Measurements from ENCODE around the gene GXYLT2. TPM values are rescaled to one million over a fixed set of nuclear protein-coding genes. Genes with fewer than 3 reads are reported as not detected.

The GXYLT2 gene
- total and polyA plus RNA-seq, 2 experiments from 2014 or later, result 2.0 to 5.8 TPM

DNA sequence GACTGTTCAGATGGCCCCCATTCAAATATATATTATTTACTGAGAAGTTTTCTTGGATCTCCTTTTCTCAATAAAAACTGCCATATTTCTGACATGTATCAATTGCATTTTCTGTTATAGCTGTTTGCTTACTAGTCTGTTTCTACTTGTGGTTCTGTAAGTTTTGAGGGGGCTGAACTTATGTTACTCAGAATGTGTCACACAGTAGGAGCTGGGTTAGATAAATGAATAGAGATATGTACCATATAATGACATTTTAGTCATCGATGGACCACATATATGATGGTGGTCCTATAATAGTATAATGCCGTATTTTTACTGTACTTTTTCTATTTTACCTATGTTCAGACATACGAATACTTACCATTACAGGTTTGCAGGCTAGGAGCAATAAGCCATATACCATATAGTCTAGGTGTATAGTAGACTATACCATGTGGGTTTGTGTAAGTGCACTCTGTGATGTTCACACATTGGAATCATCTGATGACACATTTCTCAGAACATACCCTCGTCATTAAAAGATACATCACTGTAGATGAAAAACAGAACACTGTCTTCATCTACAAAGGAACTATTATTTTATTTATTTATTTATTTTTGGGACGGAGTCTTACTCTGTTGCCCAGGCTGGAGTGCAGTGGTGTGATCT is 131.1 kb downstream of the GXYLT2 start:
- H3K36me3 Mint-ChIP-seq (ENCODE audit: low read depth), result peaks cover 17% of the 10 kb centered on the region; the same call in 2 of the 3 replicates
- no peak overlapping the region for H3K4me2 ChIP-seq
- no peak overlapping the region for H3K27ac ChIP-seq (ENCODE audit: low read depth)
- TF ChIP-seq POLR2AphosphoS5 (IDR thresholded peaks at IDR 0.05; ENCODE audit: low read depth) (no peak), NANOG (IDR thresholded peaks at IDR 0.05; ENCODE audit: borderline replicate concordance) (no peak), EZH2 (IDR thresholded peaks at IDR 0.05; ENCODE audit: low read depth, unreplicated experiment) (no peak), CREB1 (CRISPR knock-in tag; IDR thresholded peaks at IDR 0.05; ENCODE audit: low read depth) (no peak), ZNF331 (CRISPR knock-in tag; IDR thresholded peaks at IDR 0.05; ENCODE audit: low read depth) (no peak), JUNB (IDR thresholded peaks at IDR 0.05; ENCODE audit: unreplicated experiment) (no peak), ZNF114 (CRISPR knock-in tag; IDR thresholded peaks at IDR 0.05) (no peak)
- TF ChIP-seq, protein P1, sequence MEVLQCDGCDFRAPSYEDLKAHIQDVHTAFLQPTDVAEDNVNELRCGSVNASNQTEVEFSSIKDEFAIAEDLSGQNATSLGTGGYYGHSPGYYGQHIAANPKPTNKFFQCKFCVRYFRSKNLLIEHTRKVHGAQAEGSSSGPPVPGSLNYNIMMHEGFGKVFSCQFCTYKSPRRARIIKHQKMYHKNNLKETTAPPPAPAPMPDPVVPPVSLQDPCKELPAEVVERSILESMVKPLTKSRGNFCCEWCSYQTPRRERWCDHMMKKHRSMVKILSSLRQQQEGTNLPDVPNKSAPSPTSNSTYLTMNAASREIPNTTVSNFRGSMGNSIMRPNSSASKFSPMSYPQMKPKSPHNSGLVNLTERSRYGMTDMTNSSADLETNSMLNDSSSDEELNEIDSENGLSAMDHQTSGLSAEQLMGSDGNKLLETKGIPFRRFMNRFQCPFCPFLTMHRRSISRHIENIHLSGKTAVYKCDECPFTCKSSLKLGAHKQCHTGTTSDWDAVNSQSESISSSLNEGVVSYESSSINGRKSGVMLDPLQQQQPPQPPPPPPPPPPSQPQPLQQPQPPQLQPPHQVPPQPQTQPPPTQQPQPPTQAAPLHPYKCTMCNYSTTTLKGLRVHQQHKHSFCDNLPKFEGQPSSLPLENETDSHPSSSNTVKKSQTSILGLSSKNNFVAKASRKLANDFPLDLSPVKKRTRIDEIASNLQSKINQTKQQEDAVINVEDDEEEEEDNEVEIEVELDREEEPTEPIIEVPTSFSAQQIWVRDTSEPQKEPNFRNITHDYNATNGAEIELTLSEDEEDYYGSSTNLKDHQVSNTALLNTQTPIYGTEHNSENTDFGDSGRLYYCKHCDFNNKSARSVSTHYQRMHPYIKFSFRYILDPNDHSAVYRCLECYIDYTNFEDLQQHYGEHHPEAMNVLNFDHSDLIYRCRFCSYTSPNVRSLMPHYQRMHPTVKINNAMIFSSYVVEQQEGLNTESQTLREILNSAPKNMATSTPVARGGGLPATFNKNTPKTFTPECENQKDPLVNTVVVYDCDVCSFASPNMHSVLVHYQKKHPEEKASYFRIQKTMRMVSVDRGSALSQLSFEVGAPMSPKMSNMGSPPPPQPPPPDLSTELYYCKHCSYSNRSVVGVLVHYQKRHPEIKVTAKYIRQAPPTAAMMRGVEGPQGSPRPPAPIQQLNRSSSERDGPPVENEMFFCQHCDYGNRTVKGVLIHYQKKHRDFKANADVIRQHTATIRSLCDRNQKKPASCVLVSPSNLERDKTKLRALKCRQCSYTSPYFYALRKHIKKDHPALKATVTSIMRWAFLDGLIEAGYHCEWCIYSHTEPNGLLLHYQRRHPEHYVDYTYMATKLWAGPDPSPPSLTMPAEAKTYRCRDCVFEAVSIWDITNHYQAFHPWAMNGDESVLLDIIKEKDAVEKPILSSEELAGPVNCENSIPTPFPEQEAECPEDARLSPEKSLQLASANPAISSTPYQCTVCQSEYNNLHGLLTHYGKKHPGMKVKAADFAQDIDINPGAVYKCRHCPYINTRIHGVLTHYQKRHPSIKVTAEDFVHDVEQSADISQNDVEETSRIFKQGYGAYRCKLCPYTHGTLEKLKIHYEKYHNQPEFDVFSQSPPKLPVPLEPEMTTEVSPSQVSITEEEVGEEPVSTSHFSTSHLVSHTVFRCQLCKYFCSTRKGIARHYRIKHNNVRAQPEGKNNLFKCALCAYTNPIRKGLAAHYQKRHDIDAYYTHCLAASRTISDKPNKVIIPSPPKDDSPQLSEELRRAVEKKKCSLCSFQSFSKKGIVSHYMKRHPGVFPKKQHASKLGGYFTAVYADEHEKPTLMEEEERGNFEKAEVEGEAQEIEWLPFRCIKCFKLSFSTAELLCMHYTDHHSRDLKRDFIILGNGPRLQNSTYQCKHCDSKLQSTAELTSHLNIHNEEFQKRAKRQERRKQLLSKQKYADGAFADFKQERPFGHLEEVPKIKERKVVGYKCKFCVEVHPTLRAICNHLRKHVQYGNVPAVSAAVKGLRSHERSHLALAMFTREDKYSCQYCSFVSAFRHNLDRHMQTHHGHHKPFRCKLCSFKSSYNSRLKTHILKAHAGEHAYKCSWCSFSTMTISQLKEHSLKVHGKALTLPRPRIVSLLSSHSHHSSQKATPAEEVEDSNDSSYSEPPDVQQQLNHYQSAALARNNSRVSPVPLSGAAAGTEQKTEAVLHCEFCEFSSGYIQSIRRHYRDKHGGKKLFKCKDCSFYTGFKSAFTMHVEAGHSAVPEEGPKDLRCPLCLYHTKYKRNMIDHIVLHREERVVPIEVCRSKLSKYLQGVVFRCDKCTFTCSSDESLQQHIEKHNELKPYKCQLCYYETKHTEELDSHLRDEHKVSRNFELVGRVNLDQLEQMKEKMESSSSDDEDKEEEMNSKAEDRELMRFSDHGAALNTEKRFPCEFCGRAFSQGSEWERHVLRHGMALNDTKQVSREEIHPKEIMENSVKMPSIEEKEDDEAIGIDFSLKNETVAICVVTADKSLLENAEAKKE (CRISPR knock-in tag; IDR thresholded peaks at IDR 0.05), result no peak
- TF ChIP-seq, protein P2, sequence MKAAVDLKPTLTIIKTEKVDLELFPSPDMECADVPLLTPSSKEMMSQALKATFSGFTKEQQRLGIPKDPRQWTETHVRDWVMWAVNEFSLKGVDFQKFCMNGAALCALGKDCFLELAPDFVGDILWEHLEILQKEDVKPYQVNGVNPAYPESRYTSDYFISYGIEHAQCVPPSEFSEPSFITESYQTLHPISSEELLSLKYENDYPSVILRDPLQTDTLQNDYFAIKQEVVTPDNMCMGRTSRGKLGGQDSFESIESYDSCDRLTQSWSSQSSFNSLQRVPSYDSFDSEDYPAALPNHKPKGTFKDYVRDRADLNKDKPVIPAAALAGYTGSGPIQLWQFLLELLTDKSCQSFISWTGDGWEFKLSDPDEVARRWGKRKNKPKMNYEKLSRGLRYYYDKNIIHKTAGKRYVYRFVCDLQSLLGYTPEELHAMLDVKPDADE (IDR thresholded peaks at IDR 0.05), result no peak
- TF ChIP-seq, protein P3, sequence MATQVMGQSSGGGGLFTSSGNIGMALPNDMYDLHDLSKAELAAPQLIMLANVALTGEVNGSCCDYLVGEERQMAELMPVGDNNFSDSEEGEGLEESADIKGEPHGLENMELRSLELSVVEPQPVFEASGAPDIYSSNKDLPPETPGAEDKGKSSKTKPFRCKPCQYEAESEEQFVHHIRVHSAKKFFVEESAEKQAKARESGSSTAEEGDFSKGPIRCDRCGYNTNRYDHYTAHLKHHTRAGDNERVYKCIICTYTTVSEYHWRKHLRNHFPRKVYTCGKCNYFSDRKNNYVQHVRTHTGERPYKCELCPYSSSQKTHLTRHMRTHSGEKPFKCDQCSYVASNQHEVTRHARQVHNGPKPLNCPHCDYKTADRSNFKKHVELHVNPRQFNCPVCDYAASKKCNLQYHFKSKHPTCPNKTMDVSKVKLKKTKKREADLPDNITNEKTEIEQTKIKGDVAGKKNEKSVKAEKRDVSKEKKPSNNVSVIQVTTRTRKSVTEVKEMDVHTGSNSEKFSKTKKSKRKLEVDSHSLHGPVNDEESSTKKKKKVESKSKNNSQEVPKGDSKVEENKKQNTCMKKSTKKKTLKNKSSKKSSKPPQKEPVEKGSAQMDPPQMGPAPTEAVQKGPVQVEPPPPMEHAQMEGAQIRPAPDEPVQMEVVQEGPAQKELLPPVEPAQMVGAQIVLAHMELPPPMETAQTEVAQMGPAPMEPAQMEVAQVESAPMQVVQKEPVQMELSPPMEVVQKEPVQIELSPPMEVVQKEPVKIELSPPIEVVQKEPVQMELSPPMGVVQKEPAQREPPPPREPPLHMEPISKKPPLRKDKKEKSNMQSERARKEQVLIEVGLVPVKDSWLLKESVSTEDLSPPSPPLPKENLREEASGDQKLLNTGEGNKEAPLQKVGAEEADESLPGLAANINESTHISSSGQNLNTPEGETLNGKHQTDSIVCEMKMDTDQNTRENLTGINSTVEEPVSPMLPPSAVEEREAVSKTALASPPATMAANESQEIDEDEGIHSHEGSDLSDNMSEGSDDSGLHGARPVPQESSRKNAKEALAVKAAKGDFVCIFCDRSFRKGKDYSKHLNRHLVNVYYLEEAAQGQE (IDR thresholded peaks at IDR 0.05; ENCODE audit: unreplicated experiment), result no peak
- no peaks in the 10 kb centered on the region; the same call in 1 of the 2 replicates for H3K79me2 ChIP-seq (replicated peaks; ENCODE audit: insufficient read depth)
- peaks cover 27% of the 10 kb centered on the region for H3K4me1 ChIP-seq (ENCODE audit: insufficient read depth)
- DNase-seq (ENCODE audit: low spot score) (no peak), ATAC-seq (no peak)
- H3K27ac Mint-ChIP-seq, result no peak overlapping the region
- H3K9me3 Mint-ChIP-seq, result no peaks in the 10 kb centered on the region
- no peaks in the 10 kb centered on the region for H3K36me3 ChIP-seq (ENCODE audit: insufficient read depth)
- H2AFZ ChIP-seq, result no peak overlapping the region
- H3K4me1 Mint-ChIP-seq, result peaks cover 31% of the 10 kb centered on the region; the same call in 2 of the 3 replicates
- peaks cover 70% of the 10 kb centered on the region for H4K20me1 ChIP-seq (replicated peaks; ENCODE audit: insufficient read depth)
- peaks cover 2% of the 10 kb centered on the region for H3K27me3 Mint-ChIP-seq (ENCODE audit: insufficient read depth, low read depth, poor library complexity)
- no peaks in the 10 kb centered on the region for H3K9me2 ChIP-seq (ENCODE audit: insufficient read depth)
- H3K27me3 ChIP-seq (ENCODE audit: insufficient read depth), result no peaks in the 10 kb centered on the region
- no peak overlapping the region for H3K4me3 Mint-ChIP-seq
- H3F3A ChIP-seq (replicated peaks; ENCODE audit: low read depth), result no peaks in the 10 kb centered on the region
- no peak overlapping the region for H3K4me3 ChIP-seq

All from GM23338 (cell line).